HUES48 (cell line): Measurements from ENCODE around the gene OSBPL1A.

Source experiments
- H3K27ac ChIP-seq: one replicate; pipeline ENCODE4 v1.7.0; 2013; ENCODE audit warnings: low read depth, low read length, inconsistent platforms
- H3K27me3 ChIP-seq: 2 replicates; pipeline ENCODE4 v1.6.1; 2013; ENCODE audit warnings: mild to moderate bottlenecking, low read length; ENCODE audit not compliant: control insufficient read depth, insufficient read depth
- H3K36me3 ChIP-seq: 2 replicates; pipeline ENCODE4 v1.6.1; 2013; ENCODE audit warnings: low read length; ENCODE audit not compliant: control insufficient read depth, insufficient read depth
- H3K4me1 ChIP-seq: 2 replicates; pipeline ENCODE4 v1.6.1; 2013; ENCODE audit warnings: mild to moderate bottlenecking, low read length; ENCODE audit not compliant: control insufficient read depth, insufficient read depth
- H3K4me3 ChIP-seq: 2 replicates; pipeline ENCODE4 v1.5.1; 2013; ENCODE audit warnings: mild to moderate bottlenecking, low read depth, low read length
- H3K9ac ChIP-seq: 2 replicates; pipeline ENCODE4 v1.6.1; 2013; ENCODE audit warnings: mild to moderate bottlenecking, low read depth, low read length, moderate library complexity
- H3K9me3 ChIP-seq: 2 replicates; pipeline ENCODE4 v1.6.1; 2013; ENCODE audit warnings: low read length; ENCODE audit not compliant: control insufficient read depth, insufficient read depth

The OSBPL1A gene

DNA sequence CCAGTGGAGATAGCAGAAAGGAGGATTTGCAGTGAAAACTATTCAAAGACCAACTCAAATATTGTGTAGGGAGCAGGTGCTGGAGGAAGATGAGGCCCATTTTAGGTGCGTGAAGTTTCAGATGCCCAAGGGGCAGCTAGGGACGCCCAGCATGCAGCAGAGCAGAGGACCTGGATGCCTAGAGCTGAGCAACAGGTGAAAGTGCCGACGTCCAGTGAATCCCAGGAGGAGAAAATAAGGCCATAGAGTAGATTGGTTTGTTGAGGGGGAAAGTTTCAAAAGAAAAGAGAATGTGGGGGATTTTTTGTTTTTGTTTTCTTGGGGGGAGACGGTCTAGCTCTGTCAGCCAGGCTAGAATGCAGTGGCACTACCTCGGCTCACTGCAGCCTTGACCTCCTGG, 53.1 kb downstream of the OSBPL1A start:
- H3K4me1 ChIP-seq, result no peaks in the 10 kb centered on the region
- H3K9me3 ChIP-seq, result no peaks in the 10 kb centered on the region
- no peak overlapping the region for H3K4me3 ChIP-seq
- H3K36me3 ChIP-seq, result 0 out of 2 replicates have a peak, but pooled peaks cover 3% of the 10 kb centered on the region
- H3K9ac ChIP-seq, result no peak overlapping the region
- H3K27ac ChIP-seq, result no peak overlapping the region
- no peaks in the 10 kb centered on the region for H3K27me3 ChIP-seq

DNA sequence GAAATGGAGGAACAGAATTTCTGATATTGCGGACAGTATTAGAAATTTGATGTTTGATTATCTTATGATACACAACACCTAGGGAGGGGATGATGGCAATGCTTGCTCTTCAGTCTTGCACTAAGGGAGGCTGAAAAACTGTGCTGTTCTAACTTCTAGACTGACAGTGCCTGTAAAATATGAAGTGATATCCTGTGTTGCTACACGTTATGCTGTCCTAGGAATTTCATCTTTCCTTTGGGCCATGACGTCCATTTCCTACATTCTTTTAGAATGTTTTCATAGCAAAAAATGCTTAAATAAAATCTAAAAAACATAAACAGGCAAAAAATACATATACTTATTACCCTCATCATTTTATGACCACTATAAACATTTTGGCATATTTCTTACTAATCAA, 55.3 kb downstream of the OSBPL1A start:
- no peaks in the 10 kb centered on the region for H3K4me1 ChIP-seq
- H3K9me3 ChIP-seq, result no peaks in the 10 kb centered on the region
- H3K27ac ChIP-seq, result no peak overlapping the region
- H3K27me3 ChIP-seq, result no peaks in the 10 kb centered on the region
- no peak overlapping the region for H3K9ac ChIP-seq
- H3K4me3 ChIP-seq, result no peak overlapping the region
- 0 out of 2 replicates have a peak, but pooled peaks cover 3% of the 10 kb centered on the region for H3K36me3 ChIP-seq

DNA sequence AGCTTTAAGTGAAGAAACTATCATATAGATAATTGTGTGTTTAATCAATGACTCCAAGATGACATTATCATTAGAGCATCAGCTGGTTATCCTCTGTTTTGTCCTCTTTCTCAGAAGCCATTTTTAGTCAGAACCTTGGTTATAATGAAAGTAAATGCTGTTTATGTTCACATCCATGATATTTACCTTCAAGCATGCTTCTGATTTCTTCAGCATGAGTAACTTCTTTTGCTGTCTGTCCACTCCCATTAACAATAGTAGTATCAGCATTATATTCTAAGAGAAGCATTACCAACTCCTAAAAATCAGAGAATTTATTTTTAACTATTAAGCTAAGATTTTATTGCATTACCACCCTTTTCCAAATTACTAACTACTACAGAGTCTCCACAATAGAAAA, 56.3 kb downstream of the OSBPL1A start:
- Histone ChIP-seq H3K4me3 (no peak overlapping the region), H3K9me3 (no peaks in the 10 kb centered on the region), H3K27ac (no peak overlapping the region), H3K36me3 (no peaks in the 10 kb centered on the region), H3K27me3 (no peaks in the 10 kb centered on the region), H3K9ac (no peak overlapping the region), H3K4me1 (no peaks in the 10 kb centered on the region)

DNA sequence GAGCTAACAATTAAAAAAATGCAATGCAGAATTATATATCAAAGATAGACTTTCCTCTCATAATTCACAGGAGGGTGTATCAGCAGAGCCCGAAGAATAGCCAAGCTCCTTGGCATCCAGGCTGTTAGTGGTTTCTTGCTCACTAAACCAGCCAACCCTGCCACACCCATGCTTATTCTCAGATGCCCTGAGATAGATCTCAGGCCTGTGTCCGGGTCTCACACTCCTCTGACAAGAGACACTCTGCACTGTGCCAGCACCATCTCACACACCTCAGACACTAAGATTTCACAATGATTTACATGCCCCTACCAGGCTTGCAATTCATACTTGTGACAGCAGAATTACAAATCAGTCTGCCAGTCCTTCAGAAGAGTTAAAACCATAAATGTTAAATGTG, 64.5 kb downstream of the OSBPL1A start:
- Histone ChIP-seq H3K9me3 (no peaks in the 10 kb centered on the region), H3K27ac (no peak overlapping the region), H3K27me3 (no peaks in the 10 kb centered on the region), H3K4me1 (no peaks in the 10 kb centered on the region), H3K4me3 (no peak overlapping the region), H3K9ac (no peak overlapping the region), H3K36me3 (peaks cover 19% of the 10 kb centered on the region)

DNA sequence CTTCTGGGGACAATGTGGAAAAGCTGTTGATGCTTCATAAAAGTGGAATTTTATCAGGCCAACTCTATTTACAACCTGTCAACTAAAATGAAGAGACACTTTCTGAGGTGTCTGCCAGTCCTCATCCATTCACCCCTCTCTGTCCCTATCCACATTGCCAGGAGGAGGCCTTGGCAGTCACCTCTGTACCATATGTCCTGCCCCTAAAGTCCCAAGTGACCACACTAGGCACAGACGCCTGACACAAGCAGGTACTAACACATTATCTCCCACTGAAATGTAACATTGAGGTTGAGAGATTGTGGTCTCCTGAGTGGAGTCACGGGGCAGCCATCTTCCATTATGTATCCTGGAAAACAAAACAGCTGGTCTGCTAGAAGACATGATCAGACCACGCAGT, 71.4 kb downstream of the OSBPL1A start:
- no peak overlapping the region for H3K4me3 ChIP-seq
- no peaks in the 10 kb centered on the region for H3K27me3 ChIP-seq
- no peaks in the 10 kb centered on the region for H3K4me1 ChIP-seq
- no peak overlapping the region for H3K9ac ChIP-seq
- H3K36me3 ChIP-seq, result peaks cover 5% of the 10 kb centered on the region; the same call in 1 of the 2 replicates
- no peak overlapping the region for H3K27ac ChIP-seq
- no peaks in the 10 kb centered on the region for H3K9me3 ChIP-seq

DNA sequence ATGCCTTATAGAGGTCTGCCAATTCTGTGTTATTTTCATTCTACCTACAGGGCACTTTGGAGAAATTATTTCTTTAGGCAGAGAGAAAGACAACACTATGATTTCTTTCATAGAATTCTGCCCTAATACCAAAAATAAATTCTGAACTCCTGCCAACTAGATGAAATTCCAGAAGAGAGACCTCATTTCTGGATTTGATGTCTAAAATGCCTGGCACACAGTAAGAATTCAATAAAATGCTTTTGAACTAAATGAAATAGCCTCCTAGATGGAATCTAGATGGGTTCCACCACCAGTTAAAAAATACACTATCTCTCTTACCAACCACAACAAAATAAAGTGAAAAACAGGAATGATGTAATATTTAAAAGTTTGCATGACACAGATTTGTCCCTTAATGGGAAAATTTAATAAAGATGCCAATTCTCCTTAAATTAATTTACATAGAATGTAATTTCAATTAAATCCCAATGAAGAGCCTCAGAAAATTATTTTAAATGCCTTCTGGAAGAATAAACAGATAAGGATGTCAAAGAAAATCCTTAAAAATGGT, 75.0 kb downstream of the OSBPL1A start:
- H3K27ac ChIP-seq, result no peak overlapping the region
- H3K9me3 ChIP-seq, result no peaks in the 10 kb centered on the region
- H3K27me3 ChIP-seq, result no peaks in the 10 kb centered on the region
- no peak overlapping the region for H3K9ac ChIP-seq
- H3K4me3 ChIP-seq, result no peak overlapping the region
- peaks cover 5% of the 10 kb centered on the region; the same call in 1 of the 2 replicates for H3K36me3 ChIP-seq
- no peaks in the 10 kb centered on the region for H3K4me1 ChIP-seq

DNA sequence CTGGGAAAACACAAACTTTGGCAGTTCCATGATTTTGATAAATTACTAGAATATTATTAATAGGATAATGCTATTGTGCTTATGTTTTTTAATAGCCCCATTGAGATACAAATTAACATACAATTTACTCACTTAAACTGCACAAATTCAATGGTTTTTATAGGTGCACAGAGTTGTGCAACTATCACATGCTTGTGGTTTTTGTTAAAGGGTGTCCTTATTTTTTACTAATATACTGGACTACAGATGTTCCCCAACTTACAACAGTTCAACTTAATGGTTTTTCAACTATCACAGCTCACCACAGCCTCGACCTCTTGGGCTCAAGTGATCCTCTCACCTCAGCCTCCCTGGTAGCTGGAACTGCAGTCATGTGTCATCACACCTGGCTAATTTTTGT, 76.6 kb downstream of the OSBPL1A start:
- Histone ChIP-seq H3K4me1 (no peaks in the 10 kb centered on the region), H3K27me3 (no peaks in the 10 kb centered on the region), H3K9ac (no peak overlapping the region), H3K4me3 (no peak overlapping the region), H3K36me3 (peaks cover 8% of the 10 kb centered on the region; the same call in 1 of the 2 replicates), H3K27ac (no peak overlapping the region), H3K9me3 (no peaks in the 10 kb centered on the region)

DNA sequence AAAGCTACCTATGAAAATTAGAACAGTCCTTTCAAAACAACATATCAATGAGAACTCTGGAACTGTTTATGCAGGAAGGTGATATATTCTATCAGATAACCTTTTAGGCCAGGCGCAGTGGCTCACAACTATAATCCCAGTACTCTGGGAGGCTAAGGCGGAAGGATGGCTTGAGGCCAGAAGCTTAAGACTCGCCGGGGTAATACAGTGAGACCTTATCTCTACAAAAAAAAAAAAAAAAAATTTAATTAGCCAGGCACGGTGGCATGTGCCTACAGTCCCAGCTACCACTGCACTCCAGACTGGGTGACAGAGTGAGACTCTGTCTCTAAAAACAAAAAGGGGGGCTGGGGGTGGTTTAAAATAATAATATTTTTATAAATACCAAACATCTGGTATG, 77.9 kb downstream of the OSBPL1A start:
- no peaks in the 10 kb centered on the region for H3K4me1 ChIP-seq
- H3K9me3 ChIP-seq, result no peaks in the 10 kb centered on the region
- H3K4me3 ChIP-seq, result no peak overlapping the region
- no peaks in the 10 kb centered on the region for H3K27me3 ChIP-seq
- H3K27ac ChIP-seq, result no peak overlapping the region
- H3K36me3 ChIP-seq, result peaks cover 8% of the 10 kb centered on the region
- H3K9ac ChIP-seq, result no peak overlapping the region

DNA sequence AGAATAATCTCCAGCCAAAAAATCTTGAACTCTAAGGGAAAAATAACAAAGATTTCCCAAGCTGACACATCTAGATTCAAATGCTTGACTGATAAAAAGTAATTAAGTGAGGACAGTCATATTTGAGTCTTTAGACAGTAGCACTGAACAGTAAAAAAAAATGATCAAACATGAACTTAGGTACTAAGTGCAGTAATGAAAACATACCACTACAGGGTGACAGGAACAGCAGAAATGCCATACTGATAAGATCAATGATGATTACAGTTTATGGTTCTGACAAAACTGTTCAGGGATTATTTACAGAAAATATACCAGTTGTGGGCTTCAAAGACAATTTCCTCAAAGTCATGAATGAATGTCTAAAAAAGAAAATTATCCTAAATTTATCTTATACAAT, 80.3 kb downstream of the OSBPL1A start:
- Histone ChIP-seq H3K9ac (no peak overlapping the region), H3K27ac (no peak overlapping the region), H3K4me3 (no peak overlapping the region), H3K27me3 (no peaks in the 10 kb centered on the region), H3K4me1 (no peaks in the 10 kb centered on the region), H3K9me3 (no peaks in the 10 kb centered on the region), H3K36me3 (peaks cover 15% of the 10 kb centered on the region)

DNA sequence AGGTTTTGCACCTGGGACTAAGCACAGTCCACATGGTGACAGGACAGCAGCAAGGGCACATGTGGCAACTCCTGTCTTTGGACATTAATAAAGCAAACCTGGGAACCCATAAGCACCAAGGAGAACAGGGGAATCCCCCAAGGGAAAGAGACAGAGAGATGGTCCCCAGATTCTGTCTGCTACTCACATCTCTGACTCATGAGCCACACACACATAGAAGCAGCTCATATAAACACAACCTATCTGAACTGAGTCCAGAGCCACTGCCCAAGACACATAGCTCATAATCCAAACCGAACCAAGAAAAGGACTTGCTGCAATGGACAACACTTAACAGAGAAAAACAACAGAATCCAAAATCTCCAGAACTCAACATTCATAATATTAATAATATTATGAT, 82.5 kb downstream of the OSBPL1A start:
- Histone ChIP-seq H3K4me3 (no peak overlapping the region), H3K27me3 (no peaks in the 10 kb centered on the region), H3K9me3 (no peaks in the 10 kb centered on the region), H3K9ac (no peak overlapping the region), H3K4me1 (no peaks in the 10 kb centered on the region), H3K27ac (no peak overlapping the region), H3K36me3 (peaks cover 29% of the 10 kb centered on the region)

DNA sequence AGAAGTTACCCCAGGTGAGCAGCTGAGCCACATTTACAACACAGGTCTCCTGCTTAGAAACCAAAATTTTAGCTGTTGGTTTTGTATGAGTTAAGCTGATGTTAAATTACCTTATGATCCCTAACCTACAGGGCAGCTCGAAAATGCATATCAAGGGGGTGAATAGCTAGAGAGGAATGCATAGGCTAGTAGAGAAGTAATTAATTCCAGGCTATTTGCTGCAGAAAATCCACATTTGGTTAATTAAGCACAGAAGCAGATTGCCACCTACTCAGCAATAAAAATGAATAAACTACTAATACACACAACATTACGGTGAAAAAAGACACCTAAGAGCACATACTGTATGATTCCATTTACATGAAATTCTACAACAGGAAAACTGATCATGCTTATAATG, 91.4 kb downstream of the OSBPL1A start:
- peaks cover 36% of the 10 kb centered on the region for H3K36me3 ChIP-seq
- no peak overlapping the region for H3K4me3 ChIP-seq
- H3K27me3 ChIP-seq, result no peaks in the 10 kb centered on the region
- no peaks in the 10 kb centered on the region for H3K9me3 ChIP-seq
- no peak overlapping the region for H3K9ac ChIP-seq
- no peak overlapping the region for H3K27ac ChIP-seq
- no peaks in the 10 kb centered on the region for H3K4me1 ChIP-seq

DNA sequence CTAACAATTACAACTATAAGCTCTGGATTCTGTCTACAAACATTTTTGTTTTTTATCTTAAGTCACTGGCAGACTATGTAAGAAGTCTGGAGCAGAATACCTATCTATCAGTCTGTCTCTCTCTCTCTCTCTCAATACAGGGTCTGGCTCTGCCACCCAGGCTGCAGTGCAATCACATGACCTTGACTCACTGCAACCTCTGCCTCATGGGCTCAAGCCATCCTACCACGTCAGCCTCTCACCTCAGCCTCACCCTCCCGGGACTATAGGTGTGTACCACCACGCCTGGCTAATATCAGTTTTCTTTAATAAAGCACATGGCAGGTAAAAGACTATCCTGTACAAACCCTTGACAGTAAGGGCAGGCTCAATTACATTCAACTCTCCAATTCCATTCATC, 96.9 kb downstream of the OSBPL1A start:
- Histone ChIP-seq H3K27me3 (no peaks in the 10 kb centered on the region), H3K9ac (no peak overlapping the region), H3K4me3 (no peak overlapping the region), H3K27ac (no peak overlapping the region), H3K36me3 (peaks cover 46% of the 10 kb centered on the region), H3K9me3 (no peaks in the 10 kb centered on the region), H3K4me1 (no peaks in the 10 kb centered on the region)
